HG02870 (cell line): ENCODE results near the gene ALCAM.

ENCODE experiments used
- ATAC-seq: cut with Tn5 transposase; IDR thresholded peaks from one replicate; pipeline ENCODE4 v1.9.1; 2021; ENCODE audit warnings: mild to moderate bottlenecking, moderate library complexity; ENCODE audit not compliant: unreplicated experiment

Gene ALCAM

DNA sequence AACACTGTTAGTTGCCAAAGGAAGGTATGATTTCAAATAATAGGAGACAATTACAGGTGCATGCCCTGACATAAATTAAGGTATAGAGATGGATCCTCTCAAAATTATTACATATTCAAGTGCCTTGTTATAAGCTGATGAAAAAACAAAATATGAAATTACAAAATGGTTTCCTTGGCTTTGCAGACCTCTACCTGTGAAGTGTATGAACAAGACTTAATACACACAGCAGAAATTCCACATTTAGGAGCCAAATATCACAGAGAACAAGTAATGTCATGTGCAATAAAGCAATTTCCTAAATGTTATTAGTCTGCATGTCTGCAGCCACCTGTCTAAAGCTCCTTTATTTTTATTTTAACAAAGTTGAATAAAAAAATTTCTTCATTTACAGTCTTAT lies 151.5 kb downstream of the ALCAM start:
- ATAC-seq, result no peak

DNA sequence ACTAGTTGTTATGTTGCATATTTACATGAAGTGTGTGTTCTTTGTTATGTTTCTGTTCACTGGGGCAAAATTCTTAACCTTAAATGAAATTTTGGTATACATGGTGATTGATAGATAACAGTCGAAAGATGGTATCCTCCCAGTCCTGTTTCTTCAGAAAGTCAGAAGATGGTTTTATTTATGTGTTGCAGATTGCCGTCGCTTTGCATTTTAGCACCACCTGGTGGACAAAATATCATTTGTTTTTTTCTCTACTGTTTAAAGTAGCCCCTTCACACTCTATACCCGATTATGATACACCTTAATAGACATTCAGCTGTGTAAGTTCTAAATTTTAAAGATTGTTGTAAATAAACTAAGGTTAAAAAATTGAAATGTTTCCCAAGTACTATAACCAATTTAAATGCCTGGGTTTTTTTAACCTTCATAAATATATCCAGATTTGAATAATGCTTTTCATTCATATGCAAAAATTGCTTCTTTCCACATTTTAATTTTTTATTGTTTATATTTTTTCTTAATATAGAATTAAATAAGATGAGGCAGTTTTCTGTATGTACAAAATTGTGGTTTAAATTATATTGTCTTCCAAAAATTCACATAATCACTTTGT lies 152.2 kb downstream of the ALCAM start:
- ATAC-seq, result peak; percentile 79

- no peak for ATAC-seq
These were observed 155.1 kb downstream of the ALCAM start for GRCh38 chr3:105521770-105522169.

DNA sequence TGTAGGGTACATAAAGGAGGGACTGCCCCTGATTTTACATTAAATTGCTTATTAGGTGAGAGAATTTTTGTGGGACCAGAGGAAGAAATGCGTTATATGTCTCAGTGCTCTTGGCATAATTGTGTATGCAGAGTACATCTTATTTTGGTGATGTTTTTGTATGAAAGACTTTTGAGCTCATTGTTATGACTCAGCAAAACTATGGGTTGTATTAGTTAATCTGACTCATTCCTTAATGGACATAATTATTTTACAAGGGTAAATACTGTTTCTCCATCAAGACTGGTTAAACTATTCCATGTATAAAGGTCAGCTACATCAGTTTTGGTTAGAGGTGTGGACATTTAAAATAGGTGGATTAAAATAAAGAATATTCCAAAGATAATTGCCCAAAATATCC lies 156.8 kb downstream of the ALCAM start:
- ATAC-seq, result no peak

- no peak for ATAC-seq
These were observed 158.8 kb downstream of the ALCAM start for GRCh38 chr3:105525531-105525930.

DNA sequence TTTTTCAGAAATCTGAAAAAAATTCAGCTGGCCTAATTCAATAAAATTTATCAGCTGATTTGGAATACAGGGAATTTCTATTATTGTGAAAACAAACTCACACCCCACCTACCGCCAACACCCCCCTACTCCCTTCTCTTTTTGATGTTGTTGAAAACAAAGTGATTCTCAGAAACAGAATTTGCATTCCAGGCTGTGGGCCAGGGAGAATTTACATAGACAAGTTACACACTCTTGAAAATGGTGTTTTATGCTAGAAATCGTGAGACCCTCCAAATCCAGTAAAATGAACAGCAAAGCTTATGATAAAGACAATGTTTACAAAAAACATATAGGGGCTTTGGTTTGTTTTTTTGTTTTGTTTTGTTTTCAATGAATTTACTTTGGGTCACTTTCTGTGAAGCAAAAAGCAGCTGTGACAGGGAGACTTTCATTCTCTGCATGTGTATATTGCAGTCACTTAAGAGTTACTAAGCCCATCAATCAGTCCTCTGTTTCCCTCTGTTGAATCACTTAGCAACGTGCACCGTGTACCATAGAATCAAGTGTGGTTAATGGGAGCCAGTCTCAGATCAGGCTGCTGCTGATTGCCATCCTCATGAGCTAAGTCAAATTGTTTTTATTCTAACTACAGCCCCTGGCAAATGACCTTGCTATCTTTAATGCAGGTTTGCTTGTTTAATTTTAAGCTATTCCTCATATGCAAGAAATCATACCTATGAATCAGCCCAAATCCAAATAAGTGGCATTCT lies 159.8 kb downstream of the ALCAM start:
- no peak for ATAC-seq

DNA sequence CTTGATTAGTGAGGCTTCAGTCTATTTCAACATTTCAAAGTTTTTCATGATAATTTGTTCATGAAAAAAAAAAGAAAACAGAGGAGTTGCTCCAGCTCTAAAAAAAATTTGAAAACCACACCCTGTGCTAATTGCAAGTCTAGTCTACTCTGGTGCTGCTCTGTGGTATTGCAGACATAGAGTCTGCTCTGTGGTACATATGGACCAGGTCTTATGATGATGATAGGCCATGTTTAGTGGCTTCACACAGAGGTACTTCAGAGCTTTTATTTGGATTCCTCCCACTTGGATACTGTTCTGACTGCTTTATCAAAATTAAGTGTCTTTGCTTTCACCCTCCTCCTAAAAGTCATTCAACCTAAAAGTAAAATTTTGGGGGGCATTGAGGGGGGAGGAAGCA lies 160.8 kb downstream of the ALCAM start:
- no peak for ATAC-seq

DNA sequence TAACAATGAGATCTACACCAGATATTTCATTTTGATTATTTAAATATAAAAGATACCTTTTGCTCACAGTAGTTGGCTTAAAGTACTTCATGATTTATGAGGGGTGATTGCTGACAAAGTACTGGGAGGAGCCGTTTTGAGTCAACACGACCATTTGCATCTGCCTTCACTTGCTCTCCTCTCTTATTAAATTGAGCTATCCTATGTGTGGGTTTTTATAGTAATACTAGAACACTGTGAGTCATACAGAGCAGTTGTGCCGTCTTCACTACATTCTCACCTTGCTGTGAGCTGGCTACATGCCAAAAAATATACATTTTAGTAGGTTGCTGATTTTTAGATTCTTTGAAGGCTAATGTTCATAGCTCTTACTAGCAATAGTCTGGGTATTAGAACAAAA lies 161.2 kb downstream of the ALCAM start:
- peak; percentile 95 for ATAC-seq

DNA sequence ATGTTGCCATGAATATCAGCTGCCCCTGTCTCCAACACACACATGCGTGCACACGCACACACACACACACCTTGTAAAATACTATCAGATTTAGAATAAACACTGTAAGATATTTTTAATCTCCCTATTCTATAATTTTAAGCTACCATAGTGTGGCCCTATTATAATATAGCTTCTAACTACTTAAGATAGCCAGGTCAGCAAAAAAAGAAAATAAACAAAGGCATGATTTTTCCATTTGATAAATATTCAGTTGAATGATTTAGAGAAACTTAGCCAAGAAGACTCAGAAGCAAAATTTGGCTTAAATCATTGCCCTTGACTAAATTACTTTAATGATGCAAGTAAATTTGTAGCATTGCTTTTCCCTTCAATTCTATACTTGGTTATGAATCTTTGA lies 162.2 kb downstream of the ALCAM start:
- ATAC-seq, result no peak

GRCh38 chr3:105529456-105529855 lies 162.7 kb downstream of the ALCAM start:
- no peak for ATAC-seq

DNA sequence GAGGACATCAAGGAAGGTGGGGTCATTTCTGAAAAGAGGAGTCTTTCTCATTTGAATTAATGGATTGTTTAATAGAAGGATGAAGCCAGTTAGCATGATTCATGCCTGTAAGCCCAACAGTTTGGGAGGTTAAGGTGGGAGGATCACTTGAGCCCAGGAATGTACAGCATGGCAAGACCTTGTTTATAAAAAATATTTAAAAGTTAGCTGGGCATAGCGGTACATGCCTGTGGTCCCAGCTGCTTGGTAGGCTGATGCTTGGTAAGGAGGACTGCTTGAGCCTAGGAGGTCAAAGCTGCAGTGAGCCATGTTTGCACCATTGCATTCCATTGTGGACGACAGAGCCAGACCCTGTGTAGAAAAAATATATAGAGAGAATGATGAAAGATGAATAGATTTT lies 165.5 kb downstream of the ALCAM start:
- ATAC-seq, result no peak

- ATAC-seq, result no peak
These were observed 167.3 kb downstream of the ALCAM start for GRCh38 chr3:105533960-105534359.

GRCh38 chr3:105534491-105534890 lies 167.8 kb downstream of the ALCAM start:
- ATAC-seq, result no peak

DNA sequence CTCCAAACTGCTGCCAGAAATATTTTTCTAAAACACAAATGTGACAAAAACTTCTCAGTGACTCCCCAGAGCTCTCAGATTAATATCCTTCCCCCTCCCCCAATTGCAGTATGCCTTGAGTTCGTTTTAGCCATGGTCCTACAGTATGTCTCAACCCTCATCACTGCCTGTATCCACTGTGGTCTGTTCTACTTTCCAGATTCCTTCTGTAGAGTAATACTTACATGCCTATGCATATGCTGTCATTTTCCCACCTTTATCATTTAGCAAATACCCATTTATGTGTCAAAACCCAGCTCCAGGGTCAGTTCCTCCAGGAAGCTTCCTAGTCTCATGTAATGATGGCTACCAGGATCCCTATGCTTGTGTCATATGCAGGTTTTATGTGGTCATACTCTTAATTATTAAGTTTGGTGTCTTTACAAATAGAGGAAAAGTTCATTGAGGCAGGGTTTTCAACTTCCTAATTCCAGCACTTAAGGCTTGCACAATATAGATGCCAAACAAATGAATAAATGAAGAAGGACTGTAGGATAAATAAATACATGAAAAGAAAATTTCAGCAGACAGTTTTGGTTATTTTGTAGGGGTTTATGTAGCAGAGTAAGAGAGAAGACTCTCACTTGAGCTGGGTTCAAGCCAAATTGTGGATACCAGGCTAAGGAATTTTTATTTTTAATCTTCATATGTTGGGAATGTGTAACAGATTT lies 170.8 kb downstream of the ALCAM start:
- ATAC-seq, result no peak

DNA sequence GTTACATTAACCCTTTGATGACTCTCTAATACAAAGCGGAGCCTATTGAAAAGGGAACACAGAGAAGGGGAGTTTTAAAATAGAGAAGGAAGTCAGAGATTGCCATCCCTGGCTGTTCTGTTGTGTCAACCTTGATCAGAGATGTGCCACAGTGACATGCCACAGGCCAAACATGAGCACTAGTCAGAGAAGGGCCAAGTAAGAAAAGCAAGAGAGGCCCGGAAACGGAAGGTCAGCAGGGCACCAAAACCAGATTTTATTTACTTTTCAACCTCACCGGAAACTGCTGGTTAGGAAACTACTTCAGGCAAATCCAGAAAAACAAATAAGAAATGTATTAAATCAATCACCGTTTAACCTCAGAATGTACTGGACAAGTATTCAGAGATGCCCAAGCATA lies 171.8 kb downstream of the ALCAM start:
- no peak for ATAC-seq

GRCh38 chr3:105539897-105540296 lies 173.2 kb downstream of the ALCAM start:
- ATAC-seq, result no peak

DNA sequence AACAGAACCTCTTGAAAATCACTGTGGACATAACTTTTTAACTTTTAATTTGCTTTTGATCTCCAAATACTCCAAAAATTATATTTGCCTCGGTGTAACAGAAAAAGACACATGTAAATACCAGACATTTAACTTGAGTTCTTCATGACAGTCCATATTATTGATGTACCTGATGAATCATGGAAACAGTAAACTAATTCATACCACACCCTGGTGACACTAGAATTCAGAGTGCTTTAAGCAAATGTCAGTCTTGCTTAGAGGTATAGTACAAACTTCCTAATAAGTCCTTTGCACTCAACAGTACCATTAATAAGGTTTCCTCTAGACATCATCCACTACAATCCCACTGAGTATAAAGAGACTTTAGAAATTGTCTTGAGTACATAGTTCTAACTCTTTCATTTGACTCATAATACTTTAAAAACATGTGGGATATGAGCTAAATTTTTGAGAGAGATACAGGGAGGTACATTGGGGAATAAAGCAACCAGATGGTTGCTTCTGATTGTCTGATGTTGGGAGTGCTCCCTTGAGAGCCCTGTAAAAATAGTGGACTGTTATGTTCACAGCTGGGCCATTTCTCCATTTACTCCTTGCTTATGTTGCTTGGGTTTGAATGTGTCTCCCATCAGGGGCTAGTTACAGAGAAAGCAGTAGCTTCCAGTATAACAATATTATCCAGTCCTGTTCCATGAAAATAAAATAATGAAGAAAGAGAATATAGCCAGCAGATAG lies 175.7 kb downstream of the ALCAM start:
- no peak for ATAC-seq

- ATAC-seq, result no peak
These were observed 178.3 kb downstream of the ALCAM start for GRCh38 chr3:105545051-105545450.

DNA sequence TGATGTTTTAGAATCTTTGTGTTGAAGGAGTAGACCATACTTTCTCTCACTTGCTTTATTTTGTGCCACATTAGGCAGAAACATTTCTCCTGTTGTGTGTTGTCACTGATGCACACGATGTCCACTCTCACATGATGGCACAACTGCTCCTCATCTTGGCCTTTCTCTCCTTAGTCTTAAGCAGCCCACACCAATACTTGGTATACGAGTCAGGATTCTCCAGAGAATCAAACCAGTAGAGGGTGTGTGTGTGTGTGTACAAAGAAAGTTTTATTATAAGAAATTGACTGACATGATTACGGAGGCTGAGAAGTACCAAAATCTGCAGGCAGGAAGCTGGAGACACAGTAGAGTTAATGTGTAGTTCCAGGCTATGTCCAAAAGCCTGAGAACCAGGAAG lies 187.1 kb downstream of the ALCAM start:
- no peak for ATAC-seq

DNA sequence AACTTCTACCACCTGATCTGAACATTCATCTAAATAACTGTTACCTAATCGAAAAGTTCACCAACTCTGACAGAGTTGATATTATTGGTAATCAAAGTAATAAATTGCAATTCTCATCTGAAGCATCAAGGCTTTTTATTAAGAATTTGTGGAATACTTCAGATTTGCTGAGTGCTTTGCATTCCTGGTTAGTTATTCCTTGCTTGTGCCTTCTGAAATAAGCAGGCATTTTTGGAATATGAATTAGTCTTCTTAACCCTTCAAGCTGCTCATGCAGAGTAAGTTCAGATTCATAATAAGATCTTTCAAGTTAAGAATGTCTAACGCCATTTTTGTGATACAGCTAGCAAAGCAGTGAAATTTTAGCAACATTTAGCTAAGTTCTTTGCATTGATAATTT lies 188.5 kb downstream of the ALCAM start:
- no peak for ATAC-seq

DNA sequence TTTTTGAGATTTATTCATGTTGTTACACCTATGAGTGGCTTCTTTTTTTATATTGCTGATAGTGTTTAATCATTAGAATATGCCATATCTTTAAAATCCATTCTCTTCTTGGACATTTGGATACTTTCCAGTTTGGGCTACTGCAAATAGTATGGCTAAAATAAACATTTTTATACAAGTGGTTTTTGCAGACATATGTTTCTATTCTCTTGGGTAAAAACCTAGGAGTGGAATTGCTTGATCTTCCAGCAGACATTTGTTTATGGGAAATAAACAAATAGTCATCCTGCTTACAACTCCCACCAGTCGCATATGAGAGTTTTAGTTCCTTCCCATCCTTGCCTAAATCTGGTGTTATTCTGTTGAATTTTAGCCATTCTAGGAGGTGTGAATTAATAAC lies 193.1 kb downstream of the ALCAM start:
- no peak for ATAC-seq

DNA sequence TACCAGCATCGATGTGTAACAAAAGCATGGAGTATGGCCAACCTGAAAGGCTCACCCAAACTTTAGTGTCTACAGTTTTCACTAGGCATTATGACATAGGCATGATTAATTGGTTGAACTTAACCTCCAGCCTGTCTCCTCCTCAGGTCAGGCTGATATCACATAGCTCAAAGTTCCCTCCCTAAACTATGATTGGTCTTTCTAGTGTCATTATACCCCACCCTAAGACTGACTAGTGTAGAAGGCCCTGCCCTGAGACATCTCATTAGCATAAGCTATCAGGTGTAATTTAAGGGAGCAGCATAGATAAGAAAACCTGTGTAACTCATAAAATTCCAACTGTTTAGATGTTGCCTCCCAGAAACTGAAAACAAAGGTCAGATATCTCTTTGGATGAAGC lies 195.2 kb downstream of the ALCAM start:
- ATAC-seq, result no peak
